Measurements from ENCODE around the gene KDM5B.

- TF ChIP-seq CSDC2 (CRISPR knock-in tag; IDR thresholded peaks at IDR 0.05) (no peak), OSR1 (CRISPR knock-in tag; IDR thresholded peaks at IDR 0.05) (no peak), PATZ1 (CRISPR knock-in tag; IDR thresholded peaks at IDR 0.05; ENCODE audit: borderline replicate concordance) (no peak), BACH2 (CRISPR knock-in tag; IDR thresholded peaks at IDR 0.05; ENCODE audit: borderline replicate concordance) (no peak), TSHZ2 (CRISPR knock-in tag; IDR thresholded peaks at IDR 0.05) (no peak), RARB (CRISPR knock-in tag; IDR thresholded peaks at IDR 0.05) (no peak), ZFP3 (CRISPR knock-in tag; IDR thresholded peaks at IDR 0.05) (no peak)
Measured at GRCh38 chr1:202733251-202733650, 75.0 kb downstream of the KDM5B start.

Measured in SK-N-SH treated with all-trans-retinoic acid at 6 μM for 48 hours (cell line).